ENCODE results near the gene NMT2.

Gene NMT2

GRCh38 chr10:15180736-15181135, 12.2 kb upstream of the NMT2 start:
- no peak for DNase-seq

- no peak for DNase-seq
These were observed 7.8 kb upstream of the NMT2 start for GRCh38 chr10:15176269-15176668.

GRCh38 chr10:15175587-15175986, 7.1 kb upstream of the NMT2 start:
- no peak for DNase-seq

GRCh38 chr10:15172306-15172840, 3.9 kb upstream of the NMT2 start:
- no peak for DNase-seq

- DNase-seq: no peak
These were observed 1.3 kb upstream of the NMT2 start for GRCh38 chr10:15169555-15170401.

GRCh38 chr10:15168786-15169554, 477 bp upstream of the NMT2 start:
- DNase-seq: peak; percentile 98

GRCh38 chr10:15167411-15168290, 842 bp downstream of the NMT2 start:
- DNase-seq: peak; percentile 81

- no peak for DNase-seq
These were observed 2.2 kb downstream of the NMT2 start for GRCh38 chr10:15166325-15166724.

- DNase-seq: no peak
These were observed 5.2 kb downstream of the NMT2 start for GRCh38 chr10:15163253-15163828.

GRCh38 chr10:15158972-15159371, 9.5 kb downstream of the NMT2 start:
- DNase-seq: no peak

- peak; percentile 12 for DNase-seq
These were observed 10.0 kb downstream of the NMT2 start for GRCh38 chr10:15158448-15158847.

- no peak for DNase-seq
These were observed 12.4 kb downstream of the NMT2 start for GRCh38 chr10:15155978-15156656.

GRCh38 chr10:15152556-15152955, 15.9 kb downstream of the NMT2 start:
- DNase-seq: no peak

- peak; percentile 98 for DNase-seq
These were observed 17.9 kb downstream of the NMT2 start for GRCh38 chr10:15150563-15150962.

GRCh38 chr10:15149042-15149771, 19.3 kb downstream of the NMT2 start:
- DNase-seq: no peak

- DNase-seq: no peak
These were observed 20.7 kb downstream of the NMT2 start for GRCh38 chr10:15147594-15148392.

GRCh38 chr10:15146366-15146765, 22.1 kb downstream of the NMT2 start:
- DNase-seq: peak; percentile 91

- no peak for DNase-seq
These were observed 23.7 kb downstream of the NMT2 start for GRCh38 chr10:15144788-15145187.

GRCh38 chr10:15141136-15142054, 27.1 kb downstream of the NMT2 start:
- DNase-seq: peak; percentile 35
